Measurements from ENCODE around the gene MAPK8IP2.

MAPK8IP2 gene

DNA sequence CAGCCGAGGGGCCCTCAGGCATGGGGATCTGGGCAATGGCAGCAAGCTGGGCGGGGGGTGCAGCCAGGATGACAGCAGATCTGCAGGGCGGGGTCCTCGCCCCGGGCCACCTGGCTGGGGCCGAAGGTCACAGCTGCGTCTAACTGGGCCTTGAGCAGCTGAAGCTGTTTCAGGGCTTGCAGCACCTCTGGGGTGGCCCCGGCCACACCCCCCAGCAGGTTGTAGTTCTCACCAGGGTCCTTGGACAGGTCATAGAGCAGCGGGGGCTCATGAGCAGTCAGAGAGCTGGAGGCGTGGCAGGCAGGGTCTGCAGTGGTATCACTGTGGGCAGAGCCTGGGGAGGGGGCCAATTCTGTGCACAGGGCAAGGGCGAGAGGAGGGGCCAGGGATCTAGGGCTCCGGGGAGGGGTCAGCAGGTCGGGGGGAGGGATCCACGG, 24.6 kb downstream of the MAPK8IP2 start:
- peaks cover 24% of the 10 kb centered on the region for H3K4me1 ChIP-seq (ENCODE audit: insufficient read depth, poor library complexity, severe bottlenecking)
- no peaks in the 10 kb centered on the region for H3K9me3 ChIP-seq (ENCODE audit: severe bottlenecking)
- no peaks in the 10 kb centered on the region for H3K36me3 ChIP-seq (ENCODE audit: low read depth)
- H3K27ac ChIP-seq (ENCODE audit: poor library complexity, severe bottlenecking) = no peak overlapping the region
- H3K4me3 ChIP-seq (ENCODE audit: severe bottlenecking) = no peak overlapping the region
- TF ChIP-seq, protein P1, sequence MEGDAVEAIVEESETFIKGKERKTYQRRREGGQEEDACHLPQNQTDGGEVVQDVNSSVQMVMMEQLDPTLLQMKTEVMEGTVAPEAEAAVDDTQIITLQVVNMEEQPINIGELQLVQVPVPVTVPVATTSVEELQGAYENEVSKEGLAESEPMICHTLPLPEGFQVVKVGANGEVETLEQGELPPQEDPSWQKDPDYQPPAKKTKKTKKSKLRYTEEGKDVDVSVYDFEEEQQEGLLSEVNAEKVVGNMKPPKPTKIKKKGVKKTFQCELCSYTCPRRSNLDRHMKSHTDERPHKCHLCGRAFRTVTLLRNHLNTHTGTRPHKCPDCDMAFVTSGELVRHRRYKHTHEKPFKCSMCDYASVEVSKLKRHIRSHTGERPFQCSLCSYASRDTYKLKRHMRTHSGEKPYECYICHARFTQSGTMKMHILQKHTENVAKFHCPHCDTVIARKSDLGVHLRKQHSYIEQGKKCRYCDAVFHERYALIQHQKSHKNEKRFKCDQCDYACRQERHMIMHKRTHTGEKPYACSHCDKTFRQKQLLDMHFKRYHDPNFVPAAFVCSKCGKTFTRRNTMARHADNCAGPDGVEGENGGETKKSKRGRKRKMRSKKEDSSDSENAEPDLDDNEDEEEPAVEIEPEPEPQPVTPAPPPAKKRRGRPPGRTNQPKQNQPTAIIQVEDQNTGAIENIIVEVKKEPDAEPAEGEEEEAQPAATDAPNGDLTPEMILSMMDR (IDR thresholded peaks at IDR 0.05; ENCODE audit: poor library complexity, severe bottlenecking) = no peak
- ATAC-seq (ENCODE audit: low read depth) (no peak), DNase-seq (ENCODE audit: low spot score) (peak; percentile 38)
- no peaks in the 10 kb centered on the region for H3K27me3 ChIP-seq (ENCODE audit: insufficient read depth, poor library complexity, severe bottlenecking)

DNA sequence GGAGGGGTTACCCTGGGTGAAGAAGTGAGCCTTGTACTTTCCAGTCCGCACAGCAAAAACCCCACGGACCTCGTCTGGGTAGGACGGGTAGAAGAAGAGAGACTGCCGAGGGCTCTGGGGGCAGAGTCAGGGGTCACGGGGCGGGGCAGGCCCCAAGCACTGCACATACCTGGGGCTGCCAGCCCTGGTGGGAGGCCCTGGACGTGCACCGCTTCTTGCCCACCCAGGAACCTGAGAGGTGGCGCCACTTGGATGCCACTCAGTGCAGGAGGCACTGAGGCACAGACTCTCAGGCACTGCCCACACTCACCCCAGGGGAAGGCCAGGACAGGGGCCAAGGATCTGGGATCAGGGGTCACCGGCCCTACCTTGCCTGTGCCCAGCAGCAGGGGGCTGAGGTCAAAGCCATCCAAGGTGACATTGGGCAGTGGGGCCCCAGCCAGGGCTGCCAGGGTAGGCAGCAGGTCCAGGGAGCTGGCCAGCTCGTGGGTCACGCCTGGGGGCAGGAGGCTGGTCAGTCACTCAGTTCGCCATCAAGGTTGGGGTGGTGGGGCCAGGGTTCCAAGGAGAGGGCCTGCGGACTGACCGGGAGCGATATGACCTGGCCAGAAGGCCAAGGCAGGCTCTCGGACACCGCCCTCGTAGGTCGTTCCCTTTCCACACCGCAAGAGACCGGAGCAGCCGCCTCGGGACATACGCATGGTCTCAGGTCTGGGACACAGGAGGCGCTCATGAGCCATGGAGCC, 25.1 kb downstream of the MAPK8IP2 start:
- ATAC-seq (ENCODE audit: low read depth) (no peak), DNase-seq (ENCODE audit: low spot score) (peak; percentile 56)
- TF ChIP-seq, protein P1 (IDR thresholded peaks at IDR 0.05; ENCODE audit: poor library complexity, severe bottlenecking) = no peak
- no peaks in the 10 kb centered on the region for H3K9me3 ChIP-seq (ENCODE audit: severe bottlenecking)
- H3K27ac ChIP-seq (ENCODE audit: poor library complexity, severe bottlenecking) = no peak overlapping the region
- H3K27me3 ChIP-seq (ENCODE audit: insufficient read depth, poor library complexity, severe bottlenecking) = no peaks in the 10 kb centered on the region
- peaks cover 22% of the 10 kb centered on the region for H3K4me1 ChIP-seq (ENCODE audit: insufficient read depth, poor library complexity, severe bottlenecking)
- no peak overlapping the region for H3K4me3 ChIP-seq (ENCODE audit: severe bottlenecking)
- no peaks in the 10 kb centered on the region for H3K36me3 ChIP-seq (ENCODE audit: low read depth)

- Histone ChIP-seq H3K27me3 (ENCODE audit: insufficient read depth, poor library complexity, severe bottlenecking) (no peaks in the 10 kb centered on the region), H3K4me3 (ENCODE audit: severe bottlenecking) (no peak overlapping the region), H3K27ac (ENCODE audit: poor library complexity, severe bottlenecking) (no peak overlapping the region), H3K9me3 (ENCODE audit: severe bottlenecking) (no peaks in the 10 kb centered on the region), H3K36me3 (ENCODE audit: low read depth) (no peaks in the 10 kb centered on the region), H3K4me1 (ENCODE audit: insufficient read depth, poor library complexity, severe bottlenecking) (peaks cover 15% of the 10 kb centered on the region)
- DNase-seq (ENCODE audit: low spot score) = peak; percentile 32
- TF ChIP-seq, protein P1 (IDR thresholded peaks at IDR 0.05; ENCODE audit: poor library complexity, severe bottlenecking) = no peak
- no peak for ATAC-seq (ENCODE audit: low read depth)
These were observed 25.8 kb downstream of the MAPK8IP2 start for GRCh38 chr22:50626314-50626849.

DNA sequence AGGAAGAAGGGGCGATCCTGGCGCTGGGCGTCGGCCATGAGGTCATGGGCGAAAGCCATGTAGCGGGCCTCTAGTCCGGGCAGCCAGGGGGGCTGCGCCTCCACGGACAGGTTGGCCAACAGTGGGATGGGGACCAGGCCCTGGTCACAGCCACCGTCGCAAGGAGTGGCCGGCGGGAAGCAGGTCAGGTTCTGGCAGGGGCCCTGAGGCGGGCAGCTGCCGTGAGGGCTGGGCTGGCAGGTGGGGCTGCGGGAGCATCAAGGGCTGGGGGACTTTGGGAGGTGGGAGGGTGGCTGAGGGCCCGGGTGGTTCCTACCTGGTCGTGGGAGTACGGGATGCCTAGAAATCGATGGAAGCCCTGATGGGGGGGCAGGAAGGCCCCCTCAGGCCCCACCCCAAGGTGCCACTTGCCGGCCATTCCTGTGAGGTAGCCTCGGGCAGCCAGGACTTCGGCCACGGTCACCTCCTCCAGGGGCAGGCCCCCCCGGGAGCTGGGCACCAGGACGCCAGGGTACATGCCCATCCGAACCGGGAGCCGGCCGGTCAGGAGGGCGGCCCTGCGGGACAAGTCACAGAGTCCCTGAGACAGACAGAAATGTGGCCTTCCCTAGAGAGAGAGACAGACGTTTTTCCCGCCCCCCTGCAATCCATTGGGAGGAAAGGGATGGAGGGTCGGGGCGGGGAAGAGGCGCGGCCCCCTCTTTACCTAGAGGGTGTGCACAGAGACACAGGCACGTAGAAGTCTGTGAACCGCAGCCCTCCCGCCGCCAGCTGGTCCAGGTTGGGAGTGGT, 26.5 kb downstream of the MAPK8IP2 start:
- Histone ChIP-seq H3K4me3 (ENCODE audit: severe bottlenecking) (peak overlapping the region; percentile 90), H3K27me3 (ENCODE audit: insufficient read depth, poor library complexity, severe bottlenecking) (no peaks in the 10 kb centered on the region), H3K36me3 (ENCODE audit: low read depth) (no peaks in the 10 kb centered on the region), H3K9me3 (ENCODE audit: severe bottlenecking) (no peaks in the 10 kb centered on the region), H3K27ac (ENCODE audit: poor library complexity, severe bottlenecking) (peak overlapping the region; percentile 9), H3K4me1 (ENCODE audit: insufficient read depth, poor library complexity, severe bottlenecking) (peaks cover 10% of the 10 kb centered on the region)
- ATAC-seq (ENCODE audit: low read depth) (no peak; the same call in 2 of the 3 replicates), DNase-seq (ENCODE audit: low spot score) (peak; percentile 50)
- TF ChIP-seq, protein P1 (IDR thresholded peaks at IDR 0.05; ENCODE audit: poor library complexity, severe bottlenecking) = no peak

All from RWPE2 (cell line).